ENCODE measurements around the gene CFAP251. TPM values are rescaled to one million over a fixed set of nuclear protein-coding genes. Genes with fewer than 3 reads are reported as not detected.

CFAP251 gene
- total RNA-seq, 2 experiments from 2014 or later, result 2.0 to 2.9 TPM

GRCh38 chr12:121990692-121991603 lies 72.6 kb downstream of the CFAP251 start:
- ChIA-PET POLR2A (interaction anchor here (0.6 to 1.6 kb wide), 9 partner anchors 9 to 507 kb away, joined by 3 to 11 read pairs (median 4); no protein-coding TSS in a partner anchor), CTCF (interaction anchor here (0.8 to 2.0 kb wide), 8 partner anchors 15 to 200 kb away, joined by 3 to 11 read pairs (median 3); partner anchors contain the start of gene CFAP251)
- peaks cover 17% of the 10 kb centered on the region for H3K4me1 Mint-ChIP-seq (ENCODE audit: low read depth)
- peaks cover 1% of the 10 kb centered on the region for H3K27me3 Mint-ChIP-seq
- no peak overlapping the region for H3K27ac Mint-ChIP-seq
- TF ChIP-seq CTCF (IDR thresholded peaks at IDR 0.05), result no peak
- H3K4me3 Mint-ChIP-seq, result no peak overlapping the region
- intact Hi-C loops (cut with micrococcal nuclease), result no loop called here
- H3K9me3 Mint-ChIP-seq, result no peaks in the 10 kb centered on the region
- ATAC-seq (peak; percentile 15), DNase-seq (peak; percentile 60)
- H3K36me3 Mint-ChIP-seq (ENCODE audit: low read depth), result no peaks in the 10 kb centered on the region

- DNase-seq (peak; percentile 84), ATAC-seq (peak; percentile 99)
- ChIA-PET CTCF (interaction anchor here (0.9 to 2.0 kb wide), 8 partner anchors 9 to 196 kb away, joined by 3 to 11 read pairs (median 3); partner anchors contain the start of gene CFAP251), POLR2A (interaction anchor here (0.5 to 1.6 kb wide), 14 partner anchors 7 to 983 kb away, joined by 3 to 11 read pairs (median 4); partner anchors contain the start of gene BCL7A)
- H3K4me1 Mint-ChIP-seq (ENCODE audit: low read depth), result peaks cover 17% of the 10 kb centered on the region
- H3K9me3 Mint-ChIP-seq, result no peaks in the 10 kb centered on the region
- H3K27ac Mint-ChIP-seq, result peak overlapping the region; percentile 88
- peak overlapping the region; percentile 54 for H3K4me3 Mint-ChIP-seq
- peaks cover 1% of the 10 kb centered on the region for H3K27me3 Mint-ChIP-seq
- intact Hi-C loops (cut with micrococcal nuclease), result no loop called here
- no peak for TF ChIP-seq CTCF (IDR thresholded peaks at IDR 0.05)
- H3K36me3 Mint-ChIP-seq (ENCODE audit: low read depth), result no peaks in the 10 kb centered on the region
These were observed 73.9 kb downstream of the CFAP251 start for GRCh38 chr12:121992059-121992879.

GRCh38 chr12:121996050-121996944 lies 77.9 kb downstream of the CFAP251 start:
- ATAC-seq (no peak), DNase-seq (no peak)
- intact Hi-C loops (cut with micrococcal nuclease), result no loop called here
- H3K27ac Mint-ChIP-seq, result no peak overlapping the region
- H3K36me3 Mint-ChIP-seq (ENCODE audit: low read depth), result no peaks in the 10 kb centered on the region
- peaks cover 11% of the 10 kb centered on the region for H3K4me1 Mint-ChIP-seq (ENCODE audit: low read depth)
- H3K9me3 Mint-ChIP-seq, result peaks cover 2% of the 10 kb centered on the region
- H3K27me3 Mint-ChIP-seq, result peaks cover 1% of the 10 kb centered on the region
- TF ChIP-seq CTCF (IDR thresholded peaks at IDR 0.05), result no peak
- H3K4me3 Mint-ChIP-seq, result no peak overlapping the region
- ChIA-PET POLR2A (no interaction called here), CTCF (no interaction called here)

GRCh38 chr12:121996945-121997612 lies 78.7 kb downstream of the CFAP251 start:
- DNase-seq (no peak), ATAC-seq (no peak)
- Mint-ChIP-seq H3K27ac (no peak overlapping the region), H3K36me3 (ENCODE audit: low read depth) (no peaks in the 10 kb centered on the region), H3K4me3 (no peak overlapping the region), H3K9me3 (peaks cover 2% of the 10 kb centered on the region), H3K27me3 (peaks cover 1% of the 10 kb centered on the region), H3K4me1 (ENCODE audit: low read depth) (peaks cover 3% of the 10 kb centered on the region)
- CTCF ChIA-PET, result no interaction called here
- intact Hi-C loops (cut with micrococcal nuclease), result no loop called here
- TF ChIP-seq CTCF (IDR thresholded peaks at IDR 0.05), result no peak
- POLR2A ChIA-PET, result no interaction called here

Data from activated CD8-positive, alpha-beta T cell treated with anti-CD3 and anti-CD28 coated beads for 36 hours (primary cell).